ENCODE data around the gene PEX19. TPM values are rescaled to one million over a fixed set of nuclear protein-coding genes. Genes with fewer than 3 reads are reported as not detected.

Gene PEX19, protein sequence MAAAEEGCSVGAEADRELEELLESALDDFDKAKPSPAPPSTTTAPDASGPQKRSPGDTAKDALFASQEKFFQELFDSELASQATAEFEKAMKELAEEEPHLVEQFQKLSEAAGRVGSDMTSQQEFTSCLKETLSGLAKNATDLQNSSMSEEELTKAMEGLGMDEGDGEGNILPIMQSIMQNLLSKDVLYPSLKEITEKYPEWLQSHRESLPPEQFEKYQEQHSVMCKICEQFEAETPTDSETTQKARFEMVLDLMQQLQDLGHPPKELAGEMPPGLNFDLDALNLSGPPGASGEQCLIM
- 25.9 and 30.8 TPM in 2 replicates for total RNA-seq

DNA sequence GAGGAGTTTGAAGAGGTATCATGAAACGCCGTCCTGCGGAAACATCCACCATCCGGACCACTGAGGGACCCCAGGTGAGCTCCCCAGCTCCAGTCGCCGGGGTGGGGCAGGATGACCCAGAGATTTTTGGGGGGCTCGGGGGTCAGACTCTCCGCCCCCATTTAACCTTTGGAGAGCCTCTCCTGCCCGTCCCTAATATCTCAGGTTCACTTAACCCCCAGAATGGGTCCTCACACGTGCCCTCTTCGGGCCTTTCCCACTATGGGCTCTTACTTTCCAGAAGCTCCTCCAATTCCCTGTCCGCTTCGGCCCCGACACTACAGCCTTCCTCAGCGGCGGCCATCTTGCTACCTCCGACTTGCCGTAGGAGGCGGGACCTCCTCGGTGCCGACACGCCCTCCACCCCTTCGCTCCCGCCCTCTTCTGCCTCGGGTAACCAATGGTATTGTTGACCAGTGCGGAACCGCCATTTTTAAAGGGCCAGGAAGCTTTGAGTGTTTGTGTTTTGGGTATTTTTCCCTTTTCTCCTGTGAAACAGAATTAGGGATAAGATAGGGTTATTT is at the start of gene PEX19:
Gene PEX19 (minus strand): TSS at position 352 of the 563 bp plus-strand sequence. CDS start 9 bp downstream, at position 343.

DNA sequence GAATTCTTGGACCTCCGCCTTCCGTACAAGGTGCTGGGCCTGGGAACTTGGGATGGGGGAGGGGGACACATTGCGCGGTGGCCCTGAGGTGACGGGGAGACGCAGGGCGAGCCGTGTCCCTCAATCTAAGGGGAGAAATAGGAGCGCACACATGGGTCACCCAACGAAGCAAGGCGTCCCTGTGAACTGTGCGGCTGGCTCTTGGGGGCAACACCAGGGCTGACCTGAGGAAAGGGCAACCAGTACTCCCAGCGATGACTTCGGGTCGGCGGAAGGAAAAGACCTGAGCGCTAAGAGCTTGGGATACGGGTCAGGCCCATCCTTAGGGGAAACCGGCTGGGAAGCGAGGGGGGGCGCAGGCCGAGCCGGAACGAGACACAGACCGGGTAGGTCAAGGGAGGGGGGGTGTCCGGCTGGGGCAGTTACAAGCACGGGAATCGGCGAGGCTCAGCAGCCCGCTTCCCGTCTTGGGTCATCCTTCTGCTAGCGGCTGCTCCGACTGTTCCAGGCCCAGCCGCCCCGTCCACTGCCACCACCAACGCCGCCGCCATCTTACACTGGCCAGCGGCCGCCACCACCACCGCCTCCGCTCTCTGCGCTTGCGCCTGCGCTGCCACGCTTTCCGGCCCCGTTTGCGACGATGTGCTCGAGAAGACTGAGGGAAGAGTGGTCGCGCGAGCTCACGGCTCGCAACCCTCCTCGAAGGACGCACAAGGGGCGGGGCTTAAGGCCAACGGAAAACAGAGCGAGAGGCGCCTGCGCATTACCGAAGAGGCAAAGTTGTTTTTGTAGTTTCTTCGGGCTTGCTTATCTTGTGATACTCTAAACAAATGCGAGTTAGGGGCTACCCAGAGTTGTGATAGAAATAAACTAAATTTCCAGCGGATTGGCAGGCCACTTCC is 22.8 kb downstream of the PEX19 start, which contains the start of gene DCAF8:
Gene DCAF8 (minus strand): TSS at position 657 of the 902 bp plus-strand sequence. CDS start 18,541 bp downstream, outside the sequence.

Other genes with a start within 250 kb of the PEX19 start
- not detected in 2 replicates for gene KCNJ10, start 215.0 kb downstream of the PEX19 start, total RNA-seq
- gene KCNJ9, start 203.6 kb downstream of the PEX19 start, total RNA-seq = not detected in 2 replicates
- 33.8 and 41.4 TPM in 2 replicates for gene IGSF8, start 186.5 kb downstream of the PEX19 start, total RNA-seq
- not detected in 2 replicates for gene ATP1A2, start 169.4 kb downstream of the PEX19 start, total RNA-seq
- gene ATP1A4, start 133.5 kb downstream of the PEX19 start, total RNA-seq = not detected in 2 replicates
- gene CASQ1, start 94.6 kb downstream of the PEX19 start, total RNA-seq = not detected in 2 replicates
- gene PEA15, start 79.7 kb downstream of the PEX19 start, total RNA-seq = 37.5 and 55.2 TPM in 2 replicates
- gene DCAF8, start 22.6 kb downstream of the PEX19 start, total RNA-seq = 32.4 and 35.5 TPM in 2 replicates
- 117 and 129 TPM in 2 replicates for gene COPA, start 58.1 kb upstream of the PEX19 start, total RNA-seq
- 35.1 and 53.0 TPM in 2 replicates for gene NCSTN, start 58.2 kb upstream of the PEX19 start, total RNA-seq
- gene NHLH1, start 81.9 kb upstream of the PEX19 start, total RNA-seq = not detected in 2 replicates
- gene VANGL2, start 115.4 kb upstream of the PEX19 start, total RNA-seq = 3.1 and 7.6 TPM in 2 replicates
- not detected in 2 replicates for gene SLAMF6, start 238.1 kb upstream of the PEX19 start, total RNA-seq